Measurements from ENCODE around the gene ARHGAP18. TPM values are rescaled to one million over a fixed set of nuclear protein-coding genes. Genes with fewer than 3 reads are reported as not detected.

Gene ARHGAP18
- total and polyA plus RNA-seq, 2 of the 13 experiments (the other 11 are each of a cell fraction or from before 2014, with no cell fraction given), result 58.2 to 115 TPM

DNA sequence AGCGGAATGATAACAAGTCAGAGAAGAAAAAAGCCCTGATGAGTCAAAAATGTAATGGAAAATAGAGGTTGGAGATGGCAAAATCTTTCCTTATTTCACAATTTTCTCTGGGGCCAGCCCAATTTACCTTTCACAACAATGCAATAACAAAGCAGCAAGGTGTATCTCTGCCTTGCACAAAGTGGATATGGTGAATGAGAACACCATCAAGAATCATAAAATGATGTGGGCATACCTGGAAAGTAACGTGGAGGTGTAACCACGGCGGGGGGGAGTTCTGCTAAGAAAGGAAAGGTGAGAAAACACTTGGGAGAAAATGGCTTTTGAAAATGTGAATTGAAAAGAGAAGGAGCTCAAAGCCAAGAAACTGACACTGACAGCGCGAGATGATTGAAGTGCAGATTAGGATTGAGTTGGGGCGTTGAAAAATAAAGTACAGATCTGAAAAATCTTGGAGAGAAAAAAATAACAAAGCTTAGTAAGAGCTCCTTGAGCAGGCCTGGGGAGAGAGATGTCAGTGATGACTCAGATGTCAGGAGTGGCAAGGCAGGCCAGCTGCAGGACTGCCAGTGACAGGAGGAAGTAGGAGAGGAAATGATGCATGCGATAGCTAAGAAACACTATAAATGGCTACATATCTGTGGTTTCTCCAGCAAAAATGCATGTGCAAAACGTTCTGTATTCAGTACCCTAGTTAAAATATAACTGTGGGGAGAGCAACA lies 26.2 kb downstream of the ARHGAP18 start (continued):
- 0 out of 2 replicates have a peak, but pooled peaks have one; percentile 41 for TF ChIP-seq PRDM10 (CRISPR knock-in tag; IDR thresholded peaks at IDR 0.05; ENCODE audit: low read depth)
- TF ChIP-seq TFAP4 (IDR thresholded peaks at IDR 0.05; ENCODE audit: borderline replicate concordance, low read depth), result peak; percentile 92
- 0 out of 2 replicates have a peak, but pooled peaks have one; percentile 36 for TF ChIP-seq TFDP1 (CRISPR knock-in tag; IDR thresholded peaks at IDR 0.05; ENCODE audit: borderline replicate concordance)
- peak; percentile 96 for TF ChIP-seq HOMEZ (CRISPR knock-in tag; IDR thresholded peaks at IDR 0.05; ENCODE audit: low read depth)
- no peak for TF ChIP-seq ZNF619 (CRISPR knock-in tag; IDR thresholded peaks at IDR 0.05)
- TF ChIP-seq, protein P1, sequence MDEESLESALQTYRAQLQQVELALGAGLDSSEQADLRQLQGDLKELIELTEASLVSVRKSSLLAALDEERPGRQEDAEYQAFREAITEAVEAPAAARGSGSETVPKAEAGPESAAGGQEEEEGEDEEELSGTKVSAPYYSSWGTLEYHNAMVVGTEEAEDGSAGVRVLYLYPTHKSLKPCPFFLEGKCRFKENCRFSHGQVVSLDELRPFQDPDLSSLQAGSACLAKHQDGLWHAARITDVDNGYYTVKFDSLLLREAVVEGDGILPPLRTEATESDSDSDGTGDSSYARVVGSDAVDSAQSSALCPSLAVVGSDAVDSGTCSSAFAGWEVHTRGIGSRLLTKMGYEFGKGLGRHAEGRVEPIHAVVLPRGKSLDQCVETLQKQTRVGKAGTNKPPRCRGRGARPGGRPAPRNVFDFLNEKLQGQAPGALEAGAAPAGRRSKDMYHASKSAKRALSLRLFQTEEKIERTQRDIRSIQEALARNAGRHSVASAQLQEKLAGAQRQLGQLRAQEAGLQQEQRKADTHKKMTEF (CRISPR knock-in tag; IDR thresholded peaks at IDR 0.05), result peak; percentile 86
- TF ChIP-seq ZMYM4 (CRISPR knock-in tag; IDR thresholded peaks at IDR 0.05), result no peak
- TF ChIP-seq KLF11 (CRISPR knock-in tag; IDR thresholded peaks at IDR 0.05), result peak; percentile 61; the same call in 1 of the 2 replicates
- peak; percentile 33; the same call in 1 of the 2 replicates for TF ChIP-seq ZBTB26 (CRISPR knock-in tag; IDR thresholded peaks at IDR 0.05; ENCODE audit: borderline replicate concordance)
- TF ChIP-seq ZNF569 (CRISPR knock-in tag; IDR thresholded peaks at IDR 0.05; ENCODE audit: borderline replicate concordance), result no peak
- TF ChIP-seq ZNF263 (CRISPR knock-in tag; IDR thresholded peaks at IDR 0.05), result no peak
- TF ChIP-seq GFI1 (CRISPR knock-in tag; IDR thresholded peaks at IDR 0.05; ENCODE audit: borderline replicate concordance), result peak; percentile 30; the same call in 1 of the 2 replicates
- peak; percentile 80; the same call in 1 of the 2 replicates for TF ChIP-seq ZSCAN5A (CRISPR knock-in tag; IDR thresholded peaks at IDR 0.05; ENCODE audit: borderline replicate concordance)
- TF ChIP-seq EP300 (IDR thresholded peaks at IDR 0.05; ENCODE audit: low read depth in 2 of 2, low read length in 2 of 2), result peak in 1 of 2 experiments; percentile 67; a peak in 3 of 4 replicates
- TF ChIP-seq EP300 (CRISPR knock-in tag; IDR thresholded peaks at IDR 0.05; ENCODE audit: borderline replicate concordance), result peak; percentile 78; the same call in 1 of the 2 replicates
- no peak for TF ChIP-seq CCAR2 (optimal IDR thresholded peaks at IDR 0.05; ENCODE audit: low read depth, low read length)
